Panc1 (cell line): ENCODE data around the gene SLC16A7. TPM values are rescaled to one million over a fixed set of nuclear protein-coding genes. Genes with fewer than 3 reads are reported as not detected.

Source experiments
- ATAC-seq: fragments of 200-7000 bp; cut with Tn5 transposase; 2 replicates; pipeline ENCODE4 v1.9.1; 2020; ENCODE audit warnings: mild to moderate bottlenecking, moderate library complexity
- BruUV-seq: library from RNA; stranded (reverse); fragments of 400-500 nt; replicated peaks from 2 replicates; lab custom pipeline; 2021; lab: Mats Ljungman, UMichigan
- CTCF ChIA-PET: fragments of 300-600 bp; sonication (Branson Sonifier 250); formaldehyde crosslinking; loops from one replicate; lab custom pipeline; 2022; ENCODE audit warnings: antibody characterized with exemption; lab: Charles Lee
- POLR2A ChIA-PET: fragments of 300-600 bp; sonication (Branson Sonifier 250); formaldehyde crosslinking; loops from one replicate; lab custom pipeline; 2022; ENCODE audit warnings: antibody characterized with exemption; lab: Charles Lee
- DNase-seq: peaks from one replicate; pipeline ENCODE4 v3.0.0-alpha.2; 2010; ENCODE audit warnings: low read depth, low spot score
- H3K27ac ChIP-seq: 2 replicates; pipeline ENCODE4 v1.5.1; 2011; ENCODE audit warnings: mild to moderate bottlenecking, low read length, inconsistent platforms
- H3K27me3 ChIP-seq: fragments of 200-500 bp; sonication (Bioruptor generic); 2 replicates; pipeline ENCODE4 v1.6.0; 2014; ENCODE audit warnings: low read length, inconsistent platforms; ENCODE audit not compliant: control insufficient read depth, insufficient read depth
- H3K36me3 ChIP-seq: fragments of 200-500 bp; sonication (Bioruptor generic); 2 replicates; pipeline ENCODE4 v1.5.1; 2014; ENCODE audit warnings: inconsistent platforms, mild to moderate bottlenecking, low read length, moderate library complexity; ENCODE audit not compliant: control insufficient read depth, insufficient read depth
- H3K4me1 ChIP-seq: 2 replicates; pipeline ENCODE4 v1.5.1; 2011; ENCODE audit warnings: inconsistent platforms, mild to moderate bottlenecking, low read length, moderate library complexity; ENCODE audit not compliant: control insufficient read depth, insufficient read depth
- H3K4me3 ChIP-seq, 2 experiments: 2 replicates each; pipeline ENCODE4 v1.5.1; 2011 to 2012; ENCODE audit warnings: low read depth in 2 of 2, low read length in 2 of 2, mild to moderate bottlenecking in 2 of 2, inconsistent platforms in 1 of 2, moderate library complexity in 1 of 2
- H3K9me3 ChIP-seq: fragments of 200-500 bp; sonication (Bioruptor generic); 2 replicates; pipeline ENCODE4 v1.5.1; 2014; ENCODE audit warnings: low read depth, mild to moderate bottlenecking, inconsistent platforms, low read length, moderate library complexity; ENCODE audit not compliant: control insufficient read depth, insufficient read depth
- POLR2AphosphoS5 ChIP-seq: IDR thresholded peaks from 2 replicates; pipeline ENCODE4 v1.6.1; 2012; ENCODE audit warnings: mild to moderate bottlenecking, low read depth, low read length, moderate library complexity
- SIN3A ChIP-seq: IDR thresholded peaks from 2 replicates; pipeline ENCODE4 v1.6.1; 2012; ENCODE audit warnings: low read depth, mild to moderate bottlenecking, low read length, moderate library complexity, borderline replicate concordance; ENCODE audit not compliant: insufficient read depth
- TCF7L2 ChIP-seq: IDR thresholded peaks from 2 replicates; pipeline ENCODE4 v1.6.1; 2011; ENCODE audit warnings: mild to moderate bottlenecking, low read depth, low read length, inconsistent platforms
- in situ Hi-C: cut with HindIII; loops from 2 replicates; pipeline ENCODE4 v1.10.0; 2016; ENCODE audit warnings: low sequenced_read_pairs, low pct_unique_long_range_greater_than_20kb
- intact Hi-C: fragments of 100-400 bp; cut with micrococcal nuclease; formaldehyde crosslinking; loops from one replicate; pipeline ENCODE4 v1.10.0; 2022; ENCODE audit not compliant: unreplicated experiment
- total RNA-seq: library from RNA; stranded (reverse); gene quantifications from one replicate; pipeline ENCODE4 v1.2.1, GENCODE V29; 2021; ENCODE audit not compliant: unreplicated experiment
- TF ChIP-seq, protein P1 (sequence below), 2 experiments: IDR thresholded peaks; 2 replicates each; pipeline ENCODE4 v1.6.1; 2011 to 2012; ENCODE audit warnings: low read depth in 2 of 2, control low read depth in 1 of 2, low read length in 1 of 2, mild to moderate bottlenecking in 1 of 2, moderate library complexity in 1 of 2; ENCODE audit not compliant: insufficient read depth in 1 of 2
- TF ChIP-seq, protein P2 (sequence below): fragments of 450-650 bp; IDR thresholded peaks from 2 replicates; pipeline ENCODE4 v1.5.1; 2017; ENCODE audit warnings: mild to moderate bottlenecking

The SLC16A7 gene
- total RNA-seq, 1 experiment from 2014 or later = 0.33 TPM

DNA sequence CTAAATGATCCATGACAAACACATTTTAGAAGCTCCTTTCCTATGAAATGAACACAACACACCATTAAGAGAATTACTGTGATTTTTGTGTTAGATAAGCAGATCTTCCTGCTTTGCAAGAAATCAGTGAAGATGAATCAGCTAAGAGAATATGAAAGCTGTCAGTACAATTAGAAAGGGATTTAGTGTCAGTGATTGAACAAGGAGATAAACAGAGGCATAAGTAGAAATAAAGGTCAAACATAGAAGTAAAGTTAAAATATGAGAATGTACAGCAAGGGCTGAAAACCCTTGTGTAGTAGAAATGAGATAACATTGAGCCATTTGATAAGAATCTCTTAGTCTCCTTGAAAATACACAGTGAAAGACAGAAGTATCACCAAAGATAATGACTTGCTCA, 21.4 kb upstream of the SLC16A7 start:
- Histone ChIP-seq H3K4me3 (no peak overlapping the region), H3K27me3 (no peaks in the 10 kb centered on the region), H3K4me1 (no peaks in the 10 kb centered on the region), H3K36me3 (no peaks in the 10 kb centered on the region), H3K9me3 (no peaks in the 10 kb centered on the region), H3K27ac (no peak overlapping the region)
- in situ Hi-C loops = no loop called here
- ATAC-seq (no peak), DNase-seq (no peak)
- BruUV-seq = no TSS peak
- POLR2A ChIA-PET = no interaction called here
- CTCF ChIA-PET = no interaction called here
- intact Hi-C loops = no loop called here
- TF ChIP-seq, protein P1, sequence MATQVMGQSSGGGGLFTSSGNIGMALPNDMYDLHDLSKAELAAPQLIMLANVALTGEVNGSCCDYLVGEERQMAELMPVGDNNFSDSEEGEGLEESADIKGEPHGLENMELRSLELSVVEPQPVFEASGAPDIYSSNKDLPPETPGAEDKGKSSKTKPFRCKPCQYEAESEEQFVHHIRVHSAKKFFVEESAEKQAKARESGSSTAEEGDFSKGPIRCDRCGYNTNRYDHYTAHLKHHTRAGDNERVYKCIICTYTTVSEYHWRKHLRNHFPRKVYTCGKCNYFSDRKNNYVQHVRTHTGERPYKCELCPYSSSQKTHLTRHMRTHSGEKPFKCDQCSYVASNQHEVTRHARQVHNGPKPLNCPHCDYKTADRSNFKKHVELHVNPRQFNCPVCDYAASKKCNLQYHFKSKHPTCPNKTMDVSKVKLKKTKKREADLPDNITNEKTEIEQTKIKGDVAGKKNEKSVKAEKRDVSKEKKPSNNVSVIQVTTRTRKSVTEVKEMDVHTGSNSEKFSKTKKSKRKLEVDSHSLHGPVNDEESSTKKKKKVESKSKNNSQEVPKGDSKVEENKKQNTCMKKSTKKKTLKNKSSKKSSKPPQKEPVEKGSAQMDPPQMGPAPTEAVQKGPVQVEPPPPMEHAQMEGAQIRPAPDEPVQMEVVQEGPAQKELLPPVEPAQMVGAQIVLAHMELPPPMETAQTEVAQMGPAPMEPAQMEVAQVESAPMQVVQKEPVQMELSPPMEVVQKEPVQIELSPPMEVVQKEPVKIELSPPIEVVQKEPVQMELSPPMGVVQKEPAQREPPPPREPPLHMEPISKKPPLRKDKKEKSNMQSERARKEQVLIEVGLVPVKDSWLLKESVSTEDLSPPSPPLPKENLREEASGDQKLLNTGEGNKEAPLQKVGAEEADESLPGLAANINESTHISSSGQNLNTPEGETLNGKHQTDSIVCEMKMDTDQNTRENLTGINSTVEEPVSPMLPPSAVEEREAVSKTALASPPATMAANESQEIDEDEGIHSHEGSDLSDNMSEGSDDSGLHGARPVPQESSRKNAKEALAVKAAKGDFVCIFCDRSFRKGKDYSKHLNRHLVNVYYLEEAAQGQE (IDR thresholded peaks at IDR 0.05; ENCODE audit: insufficient read depth in 1 of 2, low read depth in 2 of 2, low read length in 1 of 2) = no peak
- TF ChIP-seq TCF7L2 = no peak
- TF ChIP-seq, protein P2, sequence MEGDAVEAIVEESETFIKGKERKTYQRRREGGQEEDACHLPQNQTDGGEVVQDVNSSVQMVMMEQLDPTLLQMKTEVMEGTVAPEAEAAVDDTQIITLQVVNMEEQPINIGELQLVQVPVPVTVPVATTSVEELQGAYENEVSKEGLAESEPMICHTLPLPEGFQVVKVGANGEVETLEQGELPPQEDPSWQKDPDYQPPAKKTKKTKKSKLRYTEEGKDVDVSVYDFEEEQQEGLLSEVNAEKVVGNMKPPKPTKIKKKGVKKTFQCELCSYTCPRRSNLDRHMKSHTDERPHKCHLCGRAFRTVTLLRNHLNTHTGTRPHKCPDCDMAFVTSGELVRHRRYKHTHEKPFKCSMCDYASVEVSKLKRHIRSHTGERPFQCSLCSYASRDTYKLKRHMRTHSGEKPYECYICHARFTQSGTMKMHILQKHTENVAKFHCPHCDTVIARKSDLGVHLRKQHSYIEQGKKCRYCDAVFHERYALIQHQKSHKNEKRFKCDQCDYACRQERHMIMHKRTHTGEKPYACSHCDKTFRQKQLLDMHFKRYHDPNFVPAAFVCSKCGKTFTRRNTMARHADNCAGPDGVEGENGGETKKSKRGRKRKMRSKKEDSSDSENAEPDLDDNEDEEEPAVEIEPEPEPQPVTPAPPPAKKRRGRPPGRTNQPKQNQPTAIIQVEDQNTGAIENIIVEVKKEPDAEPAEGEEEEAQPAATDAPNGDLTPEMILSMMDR = no peak
- TF ChIP-seq SIN3A = no peak
- TF ChIP-seq POLR2AphosphoS5 = no peak

DNA sequence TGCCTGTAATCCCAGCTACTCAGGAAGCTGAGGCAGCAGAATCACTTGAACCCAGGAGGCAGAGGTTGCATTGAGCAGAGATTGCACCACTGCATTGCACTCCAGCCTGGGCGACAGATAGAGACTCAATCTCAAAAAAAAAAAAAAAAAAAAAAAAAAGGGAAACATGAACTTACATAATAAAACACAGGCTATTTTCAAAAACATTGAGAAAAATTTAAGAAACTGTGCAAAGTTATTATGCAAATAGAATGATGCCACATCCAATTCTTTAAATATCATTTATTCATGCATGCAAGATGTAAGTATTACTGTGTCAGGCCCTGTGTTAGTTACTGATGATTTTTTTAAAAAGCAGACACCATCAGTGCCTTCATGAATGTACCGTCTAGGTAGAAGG, 20.0 kb upstream of the SLC16A7 start:
- POLR2A ChIA-PET = no interaction called here
- CTCF ChIA-PET = no interaction called here
- no peak for TF ChIP-seq TCF7L2
- TF ChIP-seq POLR2AphosphoS5 = no peak
- TF ChIP-seq SIN3A = no peak
- TF ChIP-seq, protein P2 = no peak
- TF ChIP-seq, protein P1 (IDR thresholded peaks at IDR 0.05; ENCODE audit: insufficient read depth in 1 of 2, low read depth in 2 of 2, low read length in 1 of 2) = no peak
- H3K36me3 ChIP-seq = no peaks in the 10 kb centered on the region
- intact Hi-C loops (no loop called here), in situ Hi-C loops (no loop called here)
- ATAC-seq (no peak), DNase-seq (no peak)
- H3K4me1 ChIP-seq = no peaks in the 10 kb centered on the region
- no peak overlapping the region for H3K4me3 ChIP-seq
- no TSS peak for BruUV-seq
- no peaks in the 10 kb centered on the region for H3K27me3 ChIP-seq
- no peaks in the 10 kb centered on the region for H3K9me3 ChIP-seq
- H3K27ac ChIP-seq = no peak overlapping the region
